ENCODE measurements around the gene SYDE2.

DNA sequence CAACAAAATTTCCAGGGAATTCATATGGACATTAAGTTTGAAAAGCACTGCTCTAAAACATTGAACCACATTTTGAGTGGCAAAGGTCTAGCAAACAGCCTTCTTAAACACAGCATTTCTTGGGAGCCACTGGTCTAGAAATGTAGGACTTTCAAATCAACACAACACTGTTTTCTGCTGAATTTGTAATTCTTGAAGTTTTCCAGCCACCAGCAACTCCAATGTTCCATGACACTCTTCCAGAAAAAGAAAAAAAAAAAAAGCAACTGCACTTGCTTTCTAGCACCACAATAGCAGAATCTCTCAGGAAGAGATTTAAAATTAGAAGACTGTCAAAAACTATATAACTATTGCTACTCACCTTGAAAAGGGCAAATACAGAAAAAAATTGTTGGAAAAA lies 4.5 kb downstream of the SYDE2 start:
- TF ChIP-seq NRF1 (IDR thresholded peaks at IDR 0.05; ENCODE audit: low read depth, low read length) (no peak), TAF1 (IDR thresholded peaks at IDR 0.05; ENCODE audit: borderline replicate concordance, low read depth, low read length) (no peak), POLR2AphosphoS5 (IDR thresholded peaks at IDR 0.05; ENCODE audit: low read depth, low read length) (no peak), GABPA (IDR thresholded peaks at IDR 0.05; ENCODE audit: low read depth) (no peak), EZH2phosphoT487 (IDR thresholded peaks at IDR 0.05; ENCODE audit: borderline replicate concordance, low read depth) (no peak), JUND (IDR thresholded peaks at IDR 0.05) (no peak), CHD2 (IDR thresholded peaks at IDR 0.05; ENCODE audit: low read length, partially characterized antibody) (no peak), YY1 (IDR thresholded peaks at IDR 0.05; ENCODE audit: low read depth) (no peak), EP300 (IDR thresholded peaks at IDR 0.05; ENCODE audit: borderline replicate concordance in 1 of 2, low read depth in 1 of 2, low read length in 1 of 2) (no peak)
- TF ChIP-seq, protein P1, sequence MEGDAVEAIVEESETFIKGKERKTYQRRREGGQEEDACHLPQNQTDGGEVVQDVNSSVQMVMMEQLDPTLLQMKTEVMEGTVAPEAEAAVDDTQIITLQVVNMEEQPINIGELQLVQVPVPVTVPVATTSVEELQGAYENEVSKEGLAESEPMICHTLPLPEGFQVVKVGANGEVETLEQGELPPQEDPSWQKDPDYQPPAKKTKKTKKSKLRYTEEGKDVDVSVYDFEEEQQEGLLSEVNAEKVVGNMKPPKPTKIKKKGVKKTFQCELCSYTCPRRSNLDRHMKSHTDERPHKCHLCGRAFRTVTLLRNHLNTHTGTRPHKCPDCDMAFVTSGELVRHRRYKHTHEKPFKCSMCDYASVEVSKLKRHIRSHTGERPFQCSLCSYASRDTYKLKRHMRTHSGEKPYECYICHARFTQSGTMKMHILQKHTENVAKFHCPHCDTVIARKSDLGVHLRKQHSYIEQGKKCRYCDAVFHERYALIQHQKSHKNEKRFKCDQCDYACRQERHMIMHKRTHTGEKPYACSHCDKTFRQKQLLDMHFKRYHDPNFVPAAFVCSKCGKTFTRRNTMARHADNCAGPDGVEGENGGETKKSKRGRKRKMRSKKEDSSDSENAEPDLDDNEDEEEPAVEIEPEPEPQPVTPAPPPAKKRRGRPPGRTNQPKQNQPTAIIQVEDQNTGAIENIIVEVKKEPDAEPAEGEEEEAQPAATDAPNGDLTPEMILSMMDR (IDR thresholded peaks at IDR 0.05), result no peak
- TF ChIP-seq, protein P2, sequence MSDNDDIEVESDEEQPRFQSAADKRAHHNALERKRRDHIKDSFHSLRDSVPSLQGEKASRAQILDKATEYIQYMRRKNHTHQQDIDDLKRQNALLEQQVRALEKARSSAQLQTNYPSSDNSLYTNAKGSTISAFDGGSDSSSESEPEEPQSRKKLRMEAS (IDR thresholded peaks at IDR 0.05; ENCODE audit: low read depth), result no peak
